Suprapubic skin (tissue), 4 donors: Measurements from ENCODE around the gene VLDLR. TPM values are rescaled to one million over a fixed set of nuclear protein-coding genes. Genes with fewer than 3 reads are reported as not detected.

ENCODE experiments used
- DNase-seq, 2 donors: peaks; one replicate each; pipeline ENCODE4 v3.0.0-alpha.2; 2019; ENCODE audit warnings: low spot score in 2 of 2
- H3K27ac ChIP-seq: fragments of 200-600 bp; sonication (generic); one replicate; pipeline ENCODE4 v1.5.1; 2019
- H3K27me3 ChIP-seq: fragments of 200-600 bp; sonication (generic); one replicate; pipeline ENCODE4 v1.5.1; 2019
- H3K36me3 ChIP-seq: fragments of 200-600 bp; sonication (generic); one replicate; pipeline ENCODE4 v1.5.1; 2019
- H3K4me1 ChIP-seq: fragments of 200-600 bp; sonication (generic); one replicate; pipeline ENCODE4 v1.5.1; 2019
- H3K4me3 ChIP-seq: fragments of 200-600 bp; sonication (generic); one replicate; pipeline ENCODE4 v1.5.1; 2019; ENCODE audit warnings: mild to moderate bottlenecking
- H3K9me3 ChIP-seq: fragments of 200-600 bp; sonication (generic); one replicate; pipeline ENCODE4 v1.5.1; 2019
- EP300 ChIP-seq: sonication (generic); formaldehyde crosslinking; IDR thresholded peaks from one replicate; pipeline ENCODE4 v1.6.1; 2017; ENCODE audit warnings: antibody characterized with exemption
- POLR2A ChIP-seq, 2 donors: fragments of 450-650 bp; IDR thresholded peaks; one replicate each; pipeline ENCODE4 v1.6.1; 2017; ENCODE audit warnings: antibody characterized with exemption in 2 of 2, mild to moderate bottlenecking in 2 of 2, moderate library complexity in 2 of 2
- POLR2AphosphoS5 ChIP-seq, 3 donors: sonication (generic); formaldehyde crosslinking; IDR thresholded peaks; one replicate each; pipeline ENCODE4 v1.6.1; 2017; ENCODE audit warnings: antibody characterized with exemption in 3 of 3
- WGBS: methylation state at CpG from one replicate; pipeline ENCODE4 v1.1.5; 2018; 5-methylcytosine and 5-hydroxymethylcytosine counted together
- total RNA-seq, 4 donors: library from RNA; depleted of rRNA; stranded (reverse); fragments of >200 nt; gene quantifications; one replicate each; pipeline ENCODE4 v1.1.0, GENCODE V29; 2016
- TF ChIP-seq, protein P1 (sequence below), 2 donors: fragments of 200-600 bp in 1 of 2; fragments of 450-650 bp in 1 of 2; sonication (generic) in 1 of 2; IDR thresholded peaks; one replicate each; pipeline ENCODE4 v1.5.1; 2016 to 2019; ENCODE audit warnings: antibody characterized with exemption in 2 of 2, mild to moderate bottlenecking in 1 of 2, moderate library complexity in 1 of 2

The VLDLR gene
- total RNA-seq, 4 donors from 2014 or later, result 1.1 to 8.4 (median 6.9) TPM

DNA sequence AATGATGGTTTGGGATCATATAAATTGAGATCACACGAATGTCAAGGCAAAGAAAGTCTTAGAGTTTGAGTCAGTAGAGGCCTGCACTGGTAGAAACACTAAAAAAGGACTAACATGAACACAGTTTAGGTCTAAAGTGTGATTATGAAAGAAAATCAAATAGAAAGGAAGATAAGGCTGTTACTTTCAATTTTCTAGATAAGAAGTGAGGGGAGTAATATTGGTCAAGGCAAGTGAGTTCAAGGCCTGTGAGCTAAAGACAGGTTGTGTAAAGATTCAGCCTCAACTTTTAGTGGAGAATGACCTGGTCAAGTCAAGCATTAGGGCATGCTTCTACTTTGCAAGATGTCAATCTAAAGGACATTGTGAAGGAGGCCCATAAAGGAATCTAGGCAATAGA, 19.0 kb downstream of the VLDLR start:
- TF ChIP-seq POLR2A (IDR thresholded peaks at IDR 0.05) (no peak), POLR2AphosphoS5 (IDR thresholded peaks at IDR 0.05) (no peak), EP300 (no peak)
- TF ChIP-seq, protein P1, sequence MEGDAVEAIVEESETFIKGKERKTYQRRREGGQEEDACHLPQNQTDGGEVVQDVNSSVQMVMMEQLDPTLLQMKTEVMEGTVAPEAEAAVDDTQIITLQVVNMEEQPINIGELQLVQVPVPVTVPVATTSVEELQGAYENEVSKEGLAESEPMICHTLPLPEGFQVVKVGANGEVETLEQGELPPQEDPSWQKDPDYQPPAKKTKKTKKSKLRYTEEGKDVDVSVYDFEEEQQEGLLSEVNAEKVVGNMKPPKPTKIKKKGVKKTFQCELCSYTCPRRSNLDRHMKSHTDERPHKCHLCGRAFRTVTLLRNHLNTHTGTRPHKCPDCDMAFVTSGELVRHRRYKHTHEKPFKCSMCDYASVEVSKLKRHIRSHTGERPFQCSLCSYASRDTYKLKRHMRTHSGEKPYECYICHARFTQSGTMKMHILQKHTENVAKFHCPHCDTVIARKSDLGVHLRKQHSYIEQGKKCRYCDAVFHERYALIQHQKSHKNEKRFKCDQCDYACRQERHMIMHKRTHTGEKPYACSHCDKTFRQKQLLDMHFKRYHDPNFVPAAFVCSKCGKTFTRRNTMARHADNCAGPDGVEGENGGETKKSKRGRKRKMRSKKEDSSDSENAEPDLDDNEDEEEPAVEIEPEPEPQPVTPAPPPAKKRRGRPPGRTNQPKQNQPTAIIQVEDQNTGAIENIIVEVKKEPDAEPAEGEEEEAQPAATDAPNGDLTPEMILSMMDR (IDR thresholded peaks at IDR 0.05), result no peak
- Histone ChIP-seq H3K36me3 (peaks cover 31% of the 10 kb centered on the region), H3K4me3 (no peak overlapping the region), H3K27ac (no peak overlapping the region), H3K27me3 (no peaks in the 10 kb centered on the region), H3K4me1 (no peaks in the 10 kb centered on the region), H3K9me3 (no peaks in the 10 kb centered on the region)
- no peak for DNase-seq
- 85% methylated on average over 1 of the region's 1 CpG for WGBS

DNA sequence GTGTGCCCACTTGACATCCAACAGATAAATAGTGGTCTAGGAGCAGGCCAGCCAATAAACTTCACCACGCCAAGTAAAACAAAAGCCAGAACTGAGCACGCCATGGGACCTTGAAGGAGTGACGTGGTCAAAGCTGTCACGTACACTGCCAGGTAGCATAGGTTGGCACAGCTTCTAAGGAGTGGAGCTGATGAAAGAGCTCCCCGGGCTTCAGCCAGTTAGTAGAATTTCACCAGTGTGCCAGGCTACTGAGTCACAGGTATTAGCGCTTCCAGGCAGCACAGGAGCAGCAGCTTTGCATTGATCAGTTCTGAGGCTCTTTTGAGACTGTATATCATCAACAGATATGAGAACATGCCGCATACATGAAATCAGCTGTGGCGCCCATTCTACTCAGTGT, 19.4 kb downstream of the VLDLR start:
- Histone ChIP-seq H3K27ac (no peak overlapping the region), H3K36me3 (peaks cover 34% of the 10 kb centered on the region), H3K9me3 (no peaks in the 10 kb centered on the region), H3K27me3 (no peaks in the 10 kb centered on the region), H3K4me1 (no peaks in the 10 kb centered on the region), H3K4me3 (no peak overlapping the region)
- TF ChIP-seq POLR2AphosphoS5 (IDR thresholded peaks at IDR 0.05) (no peak), EP300 (no peak), POLR2A (IDR thresholded peaks at IDR 0.05) (no peak)
- TF ChIP-seq, protein P1 (IDR thresholded peaks at IDR 0.05), result no peak
- DNase-seq, result no peak
- WGBS, result 91% methylated on average over 8 of the region's 8 CpGs

DNA sequence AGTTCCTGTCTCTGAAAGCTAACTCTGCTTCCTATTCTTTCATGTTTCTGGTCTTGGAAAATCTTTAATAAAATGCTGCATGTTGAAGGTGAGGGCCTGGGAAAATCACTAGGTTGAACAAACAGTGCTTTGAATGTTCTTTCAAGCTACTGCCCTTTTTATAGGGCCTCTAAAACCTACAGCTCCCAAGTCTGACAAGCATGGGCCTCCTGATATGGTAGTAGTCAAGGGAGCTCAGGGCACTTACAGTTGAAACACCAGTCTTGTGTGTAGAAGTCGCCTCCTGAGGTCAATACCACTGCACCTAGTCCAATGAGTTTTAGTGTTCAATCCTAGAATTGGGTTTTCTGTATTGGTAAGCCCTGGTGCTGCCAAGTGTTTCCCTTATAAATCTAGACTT, 20.5 kb downstream of the VLDLR start:
- no peak for DNase-seq
- H3K27me3 ChIP-seq, result no peaks in the 10 kb centered on the region
- peaks cover 40% of the 10 kb centered on the region for H3K36me3 ChIP-seq
- no peak overlapping the region for H3K4me3 ChIP-seq
- TF ChIP-seq, protein P1 (IDR thresholded peaks at IDR 0.05), result no peak
- TF ChIP-seq EP300 (no peak), POLR2A (IDR thresholded peaks at IDR 0.05) (no peak), POLR2AphosphoS5 (IDR thresholded peaks at IDR 0.05) (no peak)
- H3K9me3 ChIP-seq, result no peaks in the 10 kb centered on the region
- no peaks in the 10 kb centered on the region for H3K4me1 ChIP-seq
- WGBS, result 100% methylated on average over 1 of the region's 1 CpG
- no peak overlapping the region for H3K27ac ChIP-seq

DNA sequence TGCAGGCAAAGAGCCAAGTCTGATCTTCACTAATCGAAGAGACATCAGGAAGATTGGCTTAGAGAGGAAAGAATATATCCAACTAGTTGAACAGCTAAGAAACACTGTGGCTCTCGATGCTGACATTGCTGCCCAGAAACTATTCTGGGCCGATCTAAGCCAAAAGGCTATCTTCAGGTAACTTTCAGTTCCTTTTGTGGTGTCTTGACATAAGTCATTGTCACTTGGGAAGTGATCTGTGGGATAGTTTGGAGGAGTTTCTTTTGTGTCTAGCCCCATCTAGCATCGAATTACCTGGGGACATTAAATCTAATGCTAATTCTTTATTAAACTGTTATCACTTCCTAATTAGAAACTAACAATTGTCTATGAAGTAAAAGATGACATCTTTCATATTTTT, 24.0 kb downstream of the VLDLR start:
- peaks cover 47% of the 10 kb centered on the region for H3K36me3 ChIP-seq
- H3K27me3 ChIP-seq, result no peaks in the 10 kb centered on the region
- no peak for TF ChIP-seq POLR2AphosphoS5 (IDR thresholded peaks at IDR 0.05)
- WGBS, result 93% methylated on average over 4 of the region's 4 CpGs
- no peak overlapping the region for H3K27ac ChIP-seq
- no peak overlapping the region for H3K4me3 ChIP-seq
- H3K9me3 ChIP-seq, result no peaks in the 10 kb centered on the region
- no peak for DNase-seq
- H3K4me1 ChIP-seq, result no peaks in the 10 kb centered on the region

DNA sequence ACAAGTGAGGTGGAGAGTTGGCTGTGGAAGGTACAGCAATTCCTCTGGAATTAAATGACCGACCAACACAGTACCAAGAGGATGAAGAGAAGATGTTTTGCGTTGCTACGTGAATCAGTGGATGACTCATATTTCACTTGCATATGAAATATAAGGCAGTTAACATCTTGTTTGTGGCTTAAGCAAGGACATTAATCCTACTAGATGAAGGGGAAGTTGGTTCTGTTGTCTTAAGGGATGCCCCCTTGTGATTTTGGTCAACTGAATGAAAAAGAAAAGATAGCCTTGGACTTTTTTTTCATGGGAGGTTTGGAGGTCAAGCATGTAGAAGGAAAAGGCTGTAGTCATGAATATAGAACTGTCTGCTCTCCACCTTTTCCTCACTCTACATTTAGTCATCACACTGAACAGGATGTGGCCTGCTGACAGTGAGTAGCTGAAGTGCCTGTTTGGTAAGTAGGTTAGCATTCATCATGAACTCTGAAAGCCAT, 33.9 kb downstream of the VLDLR start:
- H3K27me3 ChIP-seq, result no peaks in the 10 kb centered on the region
- no peaks in the 10 kb centered on the region for H3K9me3 ChIP-seq
- TF ChIP-seq POLR2AphosphoS5 (IDR thresholded peaks at IDR 0.05) (no peak), POLR2A (IDR thresholded peaks at IDR 0.05) (no peak), EP300 (no peak)
- TF ChIP-seq, protein P1 (IDR thresholded peaks at IDR 0.05), result no peak
- peaks cover 25% of the 10 kb centered on the region for H3K36me3 ChIP-seq
- no peak overlapping the region for H3K27ac ChIP-seq
- DNase-seq, result no peak
- H3K4me3 ChIP-seq, result no peak overlapping the region
- 57% methylated on average over 3 of the region's 3 CpGs for WGBS
- H3K4me1 ChIP-seq, result peaks cover 6% of the 10 kb centered on the region

DNA sequence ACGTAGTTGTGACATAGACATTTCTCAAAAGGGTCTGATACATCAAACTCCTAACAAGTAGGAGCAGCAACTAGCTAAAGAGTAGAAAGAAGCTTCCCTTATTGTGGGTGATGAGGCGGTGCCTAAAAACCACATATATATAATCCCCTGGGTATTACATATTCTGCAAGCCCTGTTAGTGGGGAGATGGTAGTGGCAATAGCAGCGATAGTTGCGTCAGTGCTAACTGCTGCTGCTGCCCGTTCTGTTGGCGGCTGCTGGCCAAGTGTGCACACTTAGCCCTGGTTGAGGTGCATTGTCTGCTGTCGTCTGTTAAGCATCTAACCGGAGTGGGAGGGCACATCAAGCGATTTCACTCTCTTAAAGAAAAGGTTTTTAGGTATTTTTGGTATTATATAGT, 35.8 kb downstream of the VLDLR start:
- no peak for DNase-seq
- H3K4me3 ChIP-seq, result no peak overlapping the region
- no peaks in the 10 kb centered on the region for H3K27me3 ChIP-seq
- peaks cover 6% of the 10 kb centered on the region for H3K4me1 ChIP-seq
- no peak overlapping the region for H3K27ac ChIP-seq
- TF ChIP-seq POLR2AphosphoS5 (IDR thresholded peaks at IDR 0.05), result no peak
- TF ChIP-seq, protein P1 (IDR thresholded peaks at IDR 0.05), result no peak
- no peak for TF ChIP-seq POLR2A (IDR thresholded peaks at IDR 0.05)
- TF ChIP-seq EP300, result no peak
- 88% methylated on average over 9 of the region's 9 CpGs for WGBS
- no peaks in the 10 kb centered on the region for H3K9me3 ChIP-seq
- H3K36me3 ChIP-seq, result peaks cover 17% of the 10 kb centered on the region
